ENCODE data around the gene STAG2. TPM values are rescaled to one million over a fixed set of nuclear protein-coding genes. Genes with fewer than 3 reads are reported as not detected.

Gene STAG2
- total RNA-seq, 1 donor from 2014 or later, result 54.0 TPM

DNA sequence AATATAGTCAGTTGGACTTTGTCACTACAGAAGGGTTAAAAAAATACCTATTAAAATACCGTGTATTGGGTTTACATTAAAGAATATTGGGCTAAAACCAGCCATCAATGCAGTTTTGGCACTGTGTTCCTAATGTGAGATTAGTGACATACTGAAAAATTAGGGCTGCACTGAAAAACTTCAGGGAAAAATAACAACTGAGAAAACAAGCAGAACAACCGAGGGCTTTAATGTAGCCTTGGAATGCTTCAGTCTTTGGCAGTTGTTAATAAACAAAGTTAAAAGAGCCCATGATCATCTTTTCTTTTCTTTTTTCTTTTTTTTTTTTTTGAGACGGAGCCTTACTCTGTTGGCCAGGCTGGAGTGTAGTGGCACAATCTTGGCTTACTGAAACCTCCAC is 12.4 kb downstream of the STAG2 start:
- Histone ChIP-seq H3K9me3 (no peaks in the 10 kb centered on the region), H3K27me3 (no peaks in the 10 kb centered on the region), H3K4me3 (no peak overlapping the region), H3K4me1 (peaks cover 30% of the 10 kb centered on the region), H3K27ac (no peak overlapping the region), H3K36me3 (no peaks in the 10 kb centered on the region)
- DNase-seq (ENCODE audit: extremely low spot score in 2 of 2), result no peak
- intact Hi-C loops (cut with DNase I), result no loop called here
- TF ChIP-seq POLR2AphosphoS5 (IDR thresholded peaks at IDR 0.05; ENCODE audit: insufficient read depth in 1 of 2, low read depth in 1 of 2) (no peak), POLR2A (IDR thresholded peaks at IDR 0.05) (no peak)
- TF ChIP-seq, protein P1, sequence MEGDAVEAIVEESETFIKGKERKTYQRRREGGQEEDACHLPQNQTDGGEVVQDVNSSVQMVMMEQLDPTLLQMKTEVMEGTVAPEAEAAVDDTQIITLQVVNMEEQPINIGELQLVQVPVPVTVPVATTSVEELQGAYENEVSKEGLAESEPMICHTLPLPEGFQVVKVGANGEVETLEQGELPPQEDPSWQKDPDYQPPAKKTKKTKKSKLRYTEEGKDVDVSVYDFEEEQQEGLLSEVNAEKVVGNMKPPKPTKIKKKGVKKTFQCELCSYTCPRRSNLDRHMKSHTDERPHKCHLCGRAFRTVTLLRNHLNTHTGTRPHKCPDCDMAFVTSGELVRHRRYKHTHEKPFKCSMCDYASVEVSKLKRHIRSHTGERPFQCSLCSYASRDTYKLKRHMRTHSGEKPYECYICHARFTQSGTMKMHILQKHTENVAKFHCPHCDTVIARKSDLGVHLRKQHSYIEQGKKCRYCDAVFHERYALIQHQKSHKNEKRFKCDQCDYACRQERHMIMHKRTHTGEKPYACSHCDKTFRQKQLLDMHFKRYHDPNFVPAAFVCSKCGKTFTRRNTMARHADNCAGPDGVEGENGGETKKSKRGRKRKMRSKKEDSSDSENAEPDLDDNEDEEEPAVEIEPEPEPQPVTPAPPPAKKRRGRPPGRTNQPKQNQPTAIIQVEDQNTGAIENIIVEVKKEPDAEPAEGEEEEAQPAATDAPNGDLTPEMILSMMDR (IDR thresholded peaks at IDR 0.05), result no peak

GRCh38 chrX:123975180-123975579 is 13.7 kb downstream of the STAG2 start:
- no peak overlapping the region for H3K27ac ChIP-seq
- no peaks in the 10 kb centered on the region for H3K9me3 ChIP-seq
- DNase-seq (ENCODE audit: extremely low spot score in 2 of 2), result no peak
- intact Hi-C loops (cut with DNase I), result no loop called here
- H3K4me3 ChIP-seq, result no peak overlapping the region
- TF ChIP-seq POLR2A (IDR thresholded peaks at IDR 0.05) (no peak), POLR2AphosphoS5 (IDR thresholded peaks at IDR 0.05; ENCODE audit: insufficient read depth in 1 of 2, low read depth in 1 of 2) (no peak)
- TF ChIP-seq, protein P1 (IDR thresholded peaks at IDR 0.05), result no peak
- peaks cover 34% of the 10 kb centered on the region for H3K4me1 ChIP-seq
- H3K36me3 ChIP-seq, result no peaks in the 10 kb centered on the region
- H3K27me3 ChIP-seq, result no peaks in the 10 kb centered on the region

DNA sequence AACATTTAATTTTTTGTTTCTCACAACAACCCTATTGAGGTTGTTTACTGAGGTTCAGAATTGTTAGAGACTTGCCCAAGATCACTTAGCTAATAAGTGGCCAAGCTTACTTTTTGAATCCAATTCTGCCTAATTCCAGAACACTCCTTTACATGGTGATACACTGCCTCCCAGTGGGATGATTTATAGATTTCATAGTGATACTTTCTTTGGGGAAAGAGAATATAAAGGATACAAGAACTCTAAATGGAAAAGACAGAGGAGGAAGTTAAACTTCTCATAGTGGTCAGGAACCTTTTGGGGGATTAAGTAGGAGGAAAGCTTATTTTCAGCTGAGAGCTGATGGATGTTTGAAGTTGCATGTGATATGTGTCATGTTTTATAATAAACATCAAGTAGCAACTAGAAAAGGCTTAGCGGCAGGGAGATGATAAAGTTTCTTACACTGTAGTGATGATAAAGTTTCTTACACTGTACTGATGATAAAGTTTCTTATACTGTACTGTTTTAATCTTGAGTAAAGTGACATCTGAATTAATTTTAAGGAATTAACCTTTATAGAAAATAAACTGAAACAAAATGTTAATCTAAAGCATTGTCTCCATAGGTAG is 15.3 kb downstream of the STAG2 start:
- Histone ChIP-seq H3K27me3 (no peaks in the 10 kb centered on the region), H3K36me3 (no peaks in the 10 kb centered on the region), H3K27ac (no peak overlapping the region), H3K9me3 (no peaks in the 10 kb centered on the region), H3K4me1 (peaks cover 36% of the 10 kb centered on the region), H3K4me3 (no peak overlapping the region)
- no peak for TF ChIP-seq POLR2AphosphoS5 (IDR thresholded peaks at IDR 0.05; ENCODE audit: insufficient read depth in 1 of 2, low read depth in 1 of 2)
- TF ChIP-seq, protein P1 (IDR thresholded peaks at IDR 0.05), result no peak
- no peak for TF ChIP-seq POLR2A (IDR thresholded peaks at IDR 0.05)
- no peak for DNase-seq (ENCODE audit: extremely low spot score in 2 of 2)
- intact Hi-C loops (cut with DNase I), result no loop called here

DNA sequence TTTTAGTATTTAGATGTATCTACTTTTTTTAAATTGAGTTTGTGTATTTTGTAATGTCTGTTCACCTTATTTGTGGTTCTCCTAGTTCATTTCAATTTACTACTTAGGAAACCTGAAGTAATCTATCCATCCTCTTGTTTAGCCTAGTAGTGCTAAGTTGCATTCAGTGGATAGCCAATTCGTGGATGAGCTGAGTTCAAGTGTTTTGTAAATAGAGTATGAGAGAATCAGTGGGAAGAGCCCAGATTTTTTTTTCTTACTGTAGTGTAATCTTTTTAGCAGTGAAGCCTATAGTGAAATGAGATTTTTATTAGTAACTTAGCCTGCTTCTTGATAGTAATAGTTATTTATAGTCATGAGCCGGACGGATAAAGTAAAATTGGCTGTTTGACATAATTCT is 21.7 kb downstream of the STAG2 start:
- no peak overlapping the region for H3K4me3 ChIP-seq
- H3K36me3 ChIP-seq, result no peaks in the 10 kb centered on the region
- H3K27me3 ChIP-seq, result no peaks in the 10 kb centered on the region
- intact Hi-C loops (cut with DNase I), result no loop called here
- peaks cover 33% of the 10 kb centered on the region for H3K4me1 ChIP-seq
- no peak for DNase-seq (ENCODE audit: extremely low spot score in 2 of 2)
- no peak overlapping the region for H3K27ac ChIP-seq
- TF ChIP-seq POLR2A (IDR thresholded peaks at IDR 0.05), result no peak
- no peaks in the 10 kb centered on the region for H3K9me3 ChIP-seq

- intact Hi-C loops (cut with DNase I), result no loop called here
- Histone ChIP-seq H3K27ac (no peak overlapping the region), H3K27me3 (no peaks in the 10 kb centered on the region), H3K9me3 (no peaks in the 10 kb centered on the region), H3K36me3 (no peaks in the 10 kb centered on the region), H3K4me3 (no peak overlapping the region), H3K4me1 (peaks cover 29% of the 10 kb centered on the region)
- DNase-seq (ENCODE audit: extremely low spot score in 2 of 2), result no peak
- TF ChIP-seq POLR2A (IDR thresholded peaks at IDR 0.05) (no peak), POLR2AphosphoS5 (IDR thresholded peaks at IDR 0.05; ENCODE audit: insufficient read depth in 1 of 2, low read depth in 1 of 2) (no peak)
- TF ChIP-seq, protein P1 (IDR thresholded peaks at IDR 0.05), result no peak
Measured at GRCh38 chrX:123986377-123986776, 24.9 kb downstream of the STAG2 start.
